OCI-LY3 (cell line): ENCODE results near the gene CEMIP2.

Experiments
- CTCF ChIP-seq: fragments of 200-600, 300-600 bp; sonication (generic); IDR thresholded peaks from 2 replicates; pipeline ENCODE4 v1.5.1; 2014; ENCODE audit warnings: antibody characterized with exemption, low read length, low read depth
- EZH2phosphoT487 ChIP-seq: fragments of 200-600 bp; shearing (Covaris generic); IDR thresholded peaks from 2 replicates; pipeline ENCODE4 v1.6.1; 2018; ENCODE audit warnings: antibody characterized with exemption, mixed run types, low read depth

- TF ChIP-seq CTCF: no peak
- no peak for TF ChIP-seq EZH2phosphoT487
These were observed 6.4 kb downstream of the CEMIP2 start for GRCh38 chr9:71761938-71762353.
